HT1080 (cell line): Measurements from ENCODE around the gene RAMP1. TPM values are rescaled to one million over a fixed set of nuclear protein-coding genes. Genes with fewer than 3 reads are reported as not detected.

ENCODE experiments used
- DNase-seq: peaks from one replicate; pipeline ENCODE4 v3.0.0-alpha.2; 2015; ENCODE audit warnings: low read depth
- total RNA-seq: library from RNA; depleted of rRNA; stranded (reverse); fragments of >200 nt; shearing (Covaris generic); gene quantifications from 2 replicates; pipeline ENCODE4 v1.2.3, GENCODE V29; 2014

RAMP1 gene
- total RNA-seq, 1 experiment from 2014 or later: not detected

- DNase-seq: no peak
Measured at GRCh38 chr2:237894396-237894979, 35.1 kb downstream of the RAMP1 start.

GRCh38 chr2:237894986-237895543, 35.6 kb downstream of the RAMP1 start:
- no peak for DNase-seq

GRCh38 chr2:237895544-237896506, 36.4 kb downstream of the RAMP1 start:
- no peak for DNase-seq

GRCh38 chr2:237896507-237896892, 37.1 kb downstream of the RAMP1 start:
- DNase-seq: no peak

GRCh38 chr2:237896956-237897355, 37.5 kb downstream of the RAMP1 start:
- DNase-seq: no peak

GRCh38 chr2:237898057-237898414, 38.6 kb downstream of the RAMP1 start:
- no peak for DNase-seq

GRCh38 chr2:237900891-237901831, 41.7 kb downstream of the RAMP1 start:
- DNase-seq: no peak

GRCh38 chr2:237901932-237902850, 42.8 kb downstream of the RAMP1 start:
- DNase-seq: no peak

- DNase-seq: peak; percentile 26
Measured at GRCh38 chr2:237904831-237905599, 45.6 kb downstream of the RAMP1 start.

- no peak for DNase-seq
Measured at GRCh38 chr2:237907144-237907543, 47.7 kb downstream of the RAMP1 start.

GRCh38 chr2:237909075-237909695, 49.8 kb downstream of the RAMP1 start:
- DNase-seq: no peak

GRCh38 chr2:237909801-237910475, 50.5 kb downstream of the RAMP1 start:
- DNase-seq: no peak

GRCh38 chr2:237910576-237911362, 51.3 kb downstream of the RAMP1 start:
- DNase-seq: no peak

GRCh38 chr2:237911363-237912017, 52.1 kb downstream of the RAMP1 start:
- DNase-seq: no peak

GRCh38 chr2:237912271-237913192, 53.1 kb downstream of the RAMP1 start:
- DNase-seq: no peak
